Psoas muscle (tissue), 8 donors: ENCODE data around the gene SCN4B. TPM values are rescaled to one million over a fixed set of nuclear protein-coding genes. Genes with fewer than 3 reads are reported as not detected.

ENCODE experiments used
- ATAC-seq, 4 donors: fragments of 200-7000 bp; cut with Tn5 transposase; one replicate each; pipeline ENCODE4 v1.9.1; 2020; ENCODE audit warnings: moderate library complexity in 3 of 4, mild to moderate bottlenecking in 2 of 4
- DNase-seq, 2 donors: peaks; one replicate each; pipeline ENCODE4 v3.0.0-alpha.2; 2020
- H3K27ac ChIP-seq: fragments of 200-600 bp; one replicate; pipeline ENCODE4 v1.8.0; 2022
- H3K27me3 ChIP-seq, 3 donors: fragments of 200-600 bp in 1 of 3; one replicate each; pipeline versions ENCODE4 v1.6.1 to v1.8.0; 2013 to 2022; ENCODE audit warnings: low read length in 2 of 3, mild to moderate bottlenecking in 2 of 3, moderate library complexity in 1 of 3; ENCODE audit not compliant: insufficient read depth in 3 of 3
- H3K36me3 ChIP-seq, 2 donors: fragments of 200-600 bp in 1 of 2; one replicate each; pipeline versions ENCODE4 v1.6.1 to v1.8.0; 2013 to 2022; ENCODE audit warnings: low read depth in 1 of 2, mild to moderate bottlenecking in 1 of 2, moderate library complexity in 1 of 2; ENCODE audit not compliant: insufficient read depth in 1 of 2
- H3K4me1 ChIP-seq: fragments of 200-600 bp; one replicate; pipeline ENCODE4 v1.8.0; 2022
- H3K4me3 ChIP-seq: fragments of 200-600 bp; one replicate; pipeline ENCODE4 v1.8.0; 2022; ENCODE audit warnings: mild to moderate bottlenecking
- H3K9me3 ChIP-seq: fragments of 200-600 bp; one replicate; pipeline ENCODE4 v1.8.0; 2022
- WGBS, 3 donors: extraction: QIAGEN DNeasy Blood & Tissue Kit; methylation state at CpG; one replicate each; pipeline versions ENCODE4 v1.1.6 to v1.1.7; 2013; 5-methylcytosine and 5-hydroxymethylcytosine counted together
- intact Hi-C, 2 donors: fragments of 100-400 bp; cut with DNase I; formaldehyde crosslinking; loops; one replicate each; pipeline versions ENCODE4 v1.11.0 to v1.14.2; 2022
- polyA plus RNA-seq, 3 donors: library from polyadenylated mRNA; stranded (reverse); fragments of 200-250 nt; gene quantifications; one replicate each; pipeline ENCODE4 v1.2.3, GENCODE V29; 2013
- total RNA-seq, 4 donors: library from RNA; stranded (reverse); fragmentation: NEBNext Ultra II Directional in 2 of 4; extraction: Animal tissue kit (Norgen Biotek cat#: 25700) in 2 of 4; gene quantifications; one replicate each; pipeline versions ENCODE4 v1.2.1 to v1.2.4, GENCODE V29; 2021 to 2023
- TF ChIP-seq, protein P1 (sequence below): fragments of 200-600 bp; IDR thresholded peaks from one replicate; pipeline ENCODE4 v1.8.0; 2022; ENCODE audit warnings: antibody characterized with exemption
- donor health status: healthy with polysubstance abuse.
- donor health status: DM: no; HTN: no; CAD: no; lungs with moderate emphysema.
- donor health status: Bipolar disorder and iron deficiency.
- donor health status: healthy.
- donor health status: DM: yes; HTN: yes; CAD: no.
- donor health status: DM: no; HTN: no; CAD: no.
- donor health status: DM: no; HTN: no; CAD: no.
- donor health status: DM: yes; HTN: yes; CAD: no.

The SCN4B gene
- total and polyA plus RNA-seq, 7 donors: 3.6 to 15.1 (median 6.3) TPM

DNA sequence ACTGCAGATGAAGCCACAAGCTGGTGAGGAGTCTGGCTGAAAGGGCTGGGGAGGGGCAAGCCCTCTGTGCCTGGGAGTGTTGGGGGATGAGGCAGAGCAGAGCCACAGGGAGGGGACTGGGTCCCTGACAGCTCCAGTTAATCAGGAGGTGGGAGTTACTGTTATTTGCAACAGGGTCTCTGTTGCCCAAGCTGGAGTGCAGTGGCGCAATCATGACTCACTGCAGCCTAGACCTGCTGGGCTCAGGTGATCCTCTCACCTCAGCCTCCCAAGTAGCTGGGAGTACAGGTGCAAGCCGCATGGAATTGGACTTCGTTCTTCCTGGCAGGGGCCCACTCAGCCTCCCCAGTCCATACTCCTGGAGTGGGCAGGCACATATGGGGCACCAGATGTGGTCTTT is 16.1 kb upstream of the SCN4B start:
- H3K4me3 ChIP-seq: no peak overlapping the region
- no peaks in the 10 kb centered on the region for H3K36me3 ChIP-seq
- H3K9me3 ChIP-seq: no peaks in the 10 kb centered on the region
- no peaks in the 10 kb centered on the region for H3K27me3 ChIP-seq
- ATAC-seq: no peak
- DNase-seq: no peak
- no peaks in the 10 kb centered on the region for H3K4me1 ChIP-seq
- TF ChIP-seq, protein P1, sequence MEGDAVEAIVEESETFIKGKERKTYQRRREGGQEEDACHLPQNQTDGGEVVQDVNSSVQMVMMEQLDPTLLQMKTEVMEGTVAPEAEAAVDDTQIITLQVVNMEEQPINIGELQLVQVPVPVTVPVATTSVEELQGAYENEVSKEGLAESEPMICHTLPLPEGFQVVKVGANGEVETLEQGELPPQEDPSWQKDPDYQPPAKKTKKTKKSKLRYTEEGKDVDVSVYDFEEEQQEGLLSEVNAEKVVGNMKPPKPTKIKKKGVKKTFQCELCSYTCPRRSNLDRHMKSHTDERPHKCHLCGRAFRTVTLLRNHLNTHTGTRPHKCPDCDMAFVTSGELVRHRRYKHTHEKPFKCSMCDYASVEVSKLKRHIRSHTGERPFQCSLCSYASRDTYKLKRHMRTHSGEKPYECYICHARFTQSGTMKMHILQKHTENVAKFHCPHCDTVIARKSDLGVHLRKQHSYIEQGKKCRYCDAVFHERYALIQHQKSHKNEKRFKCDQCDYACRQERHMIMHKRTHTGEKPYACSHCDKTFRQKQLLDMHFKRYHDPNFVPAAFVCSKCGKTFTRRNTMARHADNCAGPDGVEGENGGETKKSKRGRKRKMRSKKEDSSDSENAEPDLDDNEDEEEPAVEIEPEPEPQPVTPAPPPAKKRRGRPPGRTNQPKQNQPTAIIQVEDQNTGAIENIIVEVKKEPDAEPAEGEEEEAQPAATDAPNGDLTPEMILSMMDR: no peak
- no peak overlapping the region for H3K27ac ChIP-seq
- 72 to 84% (median 82%) methylated on average over 3 of the region's 3 CpGs for WGBS, 3 donors
- intact Hi-C loops: no loop called here

DNA sequence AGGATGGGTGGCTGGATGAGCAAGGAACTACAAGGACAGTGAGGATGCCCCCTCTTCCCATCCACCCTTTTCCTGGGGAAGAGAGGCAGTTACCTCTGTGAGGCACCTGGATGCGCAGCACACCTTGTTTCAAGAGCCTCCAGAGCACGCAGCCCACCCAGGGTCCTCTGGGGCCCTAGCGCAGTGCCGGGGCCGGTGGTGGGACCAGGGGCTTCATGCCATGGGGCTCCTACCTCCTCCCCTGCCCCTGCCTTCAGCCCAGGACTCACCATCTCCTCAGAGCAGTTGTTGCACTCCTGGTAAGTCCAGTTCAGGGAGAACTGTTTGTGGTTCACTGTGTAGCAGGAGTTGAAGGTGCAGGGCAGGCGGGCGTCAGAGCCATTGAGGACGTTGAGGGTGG is 15.7 kb upstream of the SCN4B start:
- intact Hi-C loops: no loop called here
- Histone ChIP-seq H3K4me3 (no peak overlapping the region), H3K9me3 (no peaks in the 10 kb centered on the region), H3K27ac (no peak overlapping the region), H3K4me1 (no peaks in the 10 kb centered on the region), H3K36me3 (no peaks in the 10 kb centered on the region), H3K27me3 (no peaks in the 10 kb centered on the region)
- ATAC-seq (no peak), DNase-seq (no peak)
- WGBS, 3 donors: 82 to 94% (median 91%) methylated on average over 8 of the region's 8 CpGs
- TF ChIP-seq, protein P1: no peak

DNA sequence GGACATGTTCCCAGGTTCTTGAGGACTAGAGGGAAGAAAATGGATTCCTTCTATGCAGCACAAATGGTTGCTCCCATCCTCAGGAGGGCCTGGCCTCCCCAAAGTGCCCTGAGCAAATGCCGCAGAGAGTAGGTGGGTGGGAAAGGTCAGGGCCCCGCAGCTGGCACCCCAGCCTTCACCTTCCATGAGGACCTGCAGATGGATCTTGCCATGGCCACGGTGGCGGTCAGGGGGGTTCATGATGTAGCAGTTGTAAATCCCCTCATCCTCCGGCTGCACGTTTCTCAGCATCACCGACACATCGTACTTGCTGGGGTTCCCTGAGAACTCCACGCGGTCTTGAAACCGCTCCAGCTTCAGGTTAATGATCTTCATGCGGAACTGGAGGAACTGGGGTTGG is 15.3 kb upstream of the SCN4B start:
- no peaks in the 10 kb centered on the region for H3K27me3 ChIP-seq
- no peaks in the 10 kb centered on the region for H3K36me3 ChIP-seq
- no peak for DNase-seq
- intact Hi-C loops: no loop called here
- H3K27ac ChIP-seq: no peak overlapping the region
- ATAC-seq: no peak
- H3K4me3 ChIP-seq: no peak overlapping the region
- TF ChIP-seq, protein P1: no peak
- H3K4me1 ChIP-seq: no peaks in the 10 kb centered on the region
- WGBS, 3 donors: 86 to 88% (median 87%) methylated on average over 12 of the region's 12 CpGs
- H3K9me3 ChIP-seq: no peaks in the 10 kb centered on the region

DNA sequence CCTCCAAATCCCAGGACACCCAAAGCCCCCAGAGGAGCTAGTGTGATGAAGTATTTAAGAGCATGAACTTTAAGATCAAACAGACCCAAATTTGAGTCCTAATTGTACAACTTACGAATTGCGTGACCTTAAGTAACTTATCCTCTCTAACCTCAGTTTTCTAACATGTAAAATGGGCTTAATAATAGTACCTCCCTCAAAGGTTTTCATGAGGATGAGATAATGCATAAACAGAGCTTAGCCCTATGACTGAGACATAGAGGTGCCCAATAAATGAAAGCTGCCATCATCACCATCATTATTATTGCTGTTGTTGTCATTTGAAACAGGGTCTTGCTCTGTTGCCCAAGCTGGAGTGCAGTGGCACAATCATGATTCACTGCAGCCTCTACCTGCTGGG is 14.6 kb upstream of the SCN4B start:
- Histone ChIP-seq H3K4me3 (no peak overlapping the region), H3K27me3 (no peaks in the 10 kb centered on the region), H3K9me3 (no peaks in the 10 kb centered on the region), H3K4me1 (no peaks in the 10 kb centered on the region), H3K36me3 (no peaks in the 10 kb centered on the region), H3K27ac (no peak overlapping the region)
- DNase-seq: no peak
- TF ChIP-seq, protein P1: no peak
- intact Hi-C loops: no loop called here
- WGBS, 3 donors: 94 to 97% (median 97%) methylated on average over 2 of the region's 2 CpGs
- no peak for ATAC-seq

DNA sequence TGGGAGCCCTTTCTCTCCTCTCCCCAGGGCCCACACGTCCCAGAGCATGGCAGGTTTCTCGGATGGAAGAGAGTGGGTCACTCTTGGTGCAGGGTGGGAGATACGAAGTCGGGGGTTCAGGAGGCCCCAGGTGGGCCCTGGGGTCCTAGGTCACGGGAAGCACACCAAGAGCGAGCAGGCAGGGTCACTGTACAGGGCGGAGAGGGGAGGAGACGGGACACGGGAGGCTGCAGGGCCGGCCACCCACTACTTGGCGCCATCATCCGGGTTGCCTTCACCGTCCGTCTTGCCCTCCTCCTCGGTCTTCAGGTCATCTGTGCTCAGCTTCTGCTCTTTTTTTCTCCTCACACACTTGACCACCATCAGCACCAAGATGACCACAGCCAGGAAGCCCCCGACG is 14.0 kb upstream of the SCN4B start:
- intact Hi-C loops: no loop called here
- WGBS, 3 donors: 87 to 91% (median 89%) methylated on average over 12 to 17 of the region's 17 CpGs
- Histone ChIP-seq H3K4me3 (no peak overlapping the region), H3K36me3 (no peaks in the 10 kb centered on the region), H3K9me3 (no peaks in the 10 kb centered on the region), H3K27ac (no peak overlapping the region), H3K4me1 (no peaks in the 10 kb centered on the region), H3K27me3 (no peaks in the 10 kb centered on the region)
- DNase-seq (no peak), ATAC-seq (no peak)
- TF ChIP-seq, protein P1: no peak
